GM18526 (cell line): Measurements from ENCODE around the gene FAM47A.

Source experiments
- POLR2A ChIP-seq: IDR thresholded peaks from 3 replicates; pipeline ENCODE4 v1.6.1; 2011; ENCODE audit not compliant: insufficient read length; ENCODE audit errors: extremely low read depth

Gene FAM47A

DNA sequence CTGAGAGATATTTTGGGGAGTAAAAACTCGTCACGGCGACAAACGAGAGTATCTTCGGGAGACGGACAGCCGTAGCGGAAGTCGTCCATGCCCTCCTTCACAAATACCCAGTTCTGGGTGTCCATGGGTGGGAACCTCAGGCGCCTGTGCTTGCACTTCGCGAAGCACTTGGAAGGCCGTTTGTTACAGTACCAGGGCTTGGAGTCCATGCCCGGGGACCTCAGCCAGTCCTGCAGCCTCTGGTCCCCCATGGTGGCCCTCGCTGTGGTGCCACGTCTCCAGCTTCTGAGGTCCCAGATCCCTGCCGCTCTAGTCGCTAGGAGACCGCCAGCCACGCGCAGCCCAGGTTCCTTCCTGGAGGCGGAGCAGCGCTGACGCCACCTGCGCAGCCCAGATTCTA is at the start of gene FAM47A:
FAM47A (minus strand) TSS at position 287 of the 400 bp plus-strand sequence; CDS start at position 251, 36 bp downstream.
- TF ChIP-seq POLR2A: no peak

DNA sequence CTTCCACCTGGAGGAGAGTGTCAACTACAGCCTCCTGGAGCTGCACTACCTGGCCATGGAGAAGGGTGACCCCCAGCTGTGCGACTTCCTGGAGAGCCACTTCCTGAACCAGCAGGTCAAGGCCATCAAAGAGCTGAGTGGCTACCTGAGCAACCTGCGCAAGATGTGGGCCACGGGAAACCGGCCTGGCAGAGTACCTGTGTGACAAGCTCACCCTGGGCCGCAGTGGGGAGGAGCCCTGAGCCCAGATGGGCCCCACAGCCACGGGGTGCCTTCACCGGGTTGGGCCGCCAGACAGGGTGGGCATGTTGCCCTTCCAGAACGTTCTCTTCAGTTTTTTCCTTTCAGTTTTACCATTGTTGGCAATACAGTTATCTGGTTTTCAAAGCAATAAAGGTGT is 15.2 kb upstream of the FAM47A start:
- no peak for TF ChIP-seq POLR2A

DNA sequence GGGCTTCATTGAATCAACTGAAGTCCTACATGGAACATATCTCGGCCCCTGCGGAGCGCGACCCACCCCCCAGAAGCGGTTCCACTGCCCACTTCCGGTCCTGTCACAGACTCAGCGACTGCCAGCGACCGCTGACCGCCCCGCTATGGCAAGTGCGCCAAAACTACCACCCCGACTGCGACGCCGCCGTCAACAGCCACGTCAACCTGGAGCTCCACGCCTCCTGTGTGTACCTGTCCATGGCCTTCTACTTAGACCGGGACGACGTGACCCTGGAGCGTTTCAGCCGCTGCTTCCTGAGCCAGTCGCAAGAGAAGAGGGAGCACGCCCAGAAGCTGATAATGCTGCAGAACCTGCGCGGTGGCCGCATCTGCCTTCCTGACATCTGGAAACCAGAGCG is 14.8 kb upstream of the FAM47A start:
- TF ChIP-seq POLR2A: no peak

DNA sequence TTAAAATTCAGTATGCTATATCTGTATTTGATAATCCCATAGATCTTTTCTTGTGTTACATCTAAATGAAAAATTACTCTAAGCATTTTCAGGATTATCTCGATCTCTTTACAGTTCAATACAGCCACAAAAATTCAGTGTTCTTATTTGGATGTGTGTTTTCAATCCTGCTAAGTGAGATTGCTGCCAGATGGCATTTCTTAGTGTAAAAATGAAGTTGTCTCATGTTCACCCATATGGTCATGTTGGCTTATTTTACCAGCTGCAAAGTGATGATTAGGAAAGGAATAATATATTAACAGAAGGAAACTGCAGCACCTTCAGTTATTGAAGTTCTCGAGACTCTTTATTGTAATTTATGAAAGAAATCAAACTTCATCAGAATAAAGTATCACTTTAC is 12.1 kb upstream of the FAM47A start:
- no peak for TF ChIP-seq POLR2A

DNA sequence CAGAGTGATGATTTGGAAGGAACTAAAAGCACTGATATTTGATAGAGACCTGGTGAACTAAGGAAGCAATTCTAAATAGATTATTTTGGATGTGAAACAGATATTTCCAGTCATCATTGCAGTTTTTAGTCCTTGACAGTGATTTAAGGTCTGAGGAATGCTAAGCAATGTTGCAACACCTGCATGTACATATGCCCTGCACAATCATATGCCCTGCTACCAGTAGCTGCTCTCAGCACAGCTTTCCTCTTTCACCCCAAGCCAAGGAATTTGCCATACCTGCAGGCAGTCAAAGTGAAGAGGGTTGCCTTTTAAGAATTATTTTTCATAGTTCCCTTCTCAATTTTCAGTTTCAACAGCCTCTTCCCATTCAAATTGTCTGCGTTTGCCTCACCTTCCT is 8.7 kb upstream of the FAM47A start:
- no peak for TF ChIP-seq POLR2A

DNA sequence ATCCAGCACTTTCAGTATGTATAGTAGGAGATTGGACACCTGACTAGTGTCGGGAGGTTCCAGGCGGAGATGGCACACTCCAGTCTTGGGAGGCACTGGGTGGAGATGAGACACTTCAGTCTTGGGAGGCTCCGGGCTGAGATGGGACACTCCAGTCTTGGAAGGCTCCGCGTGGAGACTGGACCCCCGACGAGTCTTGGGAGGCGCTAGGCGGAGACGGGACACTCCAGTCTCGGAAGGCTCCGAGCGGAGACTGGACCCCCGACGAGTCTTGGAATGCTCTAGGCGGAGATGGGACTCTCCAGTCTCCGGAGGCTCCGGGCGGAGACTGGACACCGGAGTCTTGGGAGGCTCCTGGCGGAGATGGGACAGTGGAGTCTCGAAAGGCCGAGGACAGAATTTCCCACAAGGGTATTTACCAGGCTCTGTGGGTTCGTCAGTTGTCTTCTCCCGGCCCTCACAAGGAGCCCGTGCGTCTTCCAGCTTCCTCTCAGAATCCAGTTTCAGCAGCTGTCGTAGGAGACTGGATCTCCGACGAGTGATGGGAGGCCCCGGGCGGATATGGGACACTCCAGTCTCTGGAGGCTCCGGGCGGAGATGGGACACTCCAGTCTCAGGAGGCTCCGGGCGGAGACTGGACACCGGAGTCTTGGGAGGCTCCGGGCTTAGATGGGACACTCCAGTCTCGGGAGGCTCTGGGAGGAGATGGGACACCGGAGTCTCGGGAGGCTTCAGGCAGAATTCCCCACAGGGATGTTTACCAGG is 952 bp downstream of the FAM47A start:
- no peak for TF ChIP-seq POLR2A

DNA sequence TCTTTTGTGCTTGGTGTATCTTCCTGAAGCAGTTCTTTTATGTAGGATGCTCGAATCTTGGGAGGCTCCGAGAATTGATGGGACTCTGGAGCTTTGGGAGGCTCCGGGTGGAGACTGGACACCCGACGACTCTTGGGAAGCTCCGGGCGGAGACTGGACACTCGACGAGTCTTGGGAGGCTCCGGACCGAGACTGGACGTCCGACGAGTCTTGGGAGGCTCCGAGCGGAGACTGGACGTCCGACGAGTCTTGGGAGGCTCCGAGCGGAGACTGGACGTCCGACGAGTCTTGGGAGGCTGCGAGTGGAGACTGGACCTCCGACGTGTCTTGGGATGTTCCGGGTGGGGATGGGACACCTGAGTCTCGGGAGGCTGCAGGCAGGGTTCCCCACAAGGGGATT is 1.6 kb downstream of the FAM47A start:
- no peak for TF ChIP-seq POLR2A

DNA sequence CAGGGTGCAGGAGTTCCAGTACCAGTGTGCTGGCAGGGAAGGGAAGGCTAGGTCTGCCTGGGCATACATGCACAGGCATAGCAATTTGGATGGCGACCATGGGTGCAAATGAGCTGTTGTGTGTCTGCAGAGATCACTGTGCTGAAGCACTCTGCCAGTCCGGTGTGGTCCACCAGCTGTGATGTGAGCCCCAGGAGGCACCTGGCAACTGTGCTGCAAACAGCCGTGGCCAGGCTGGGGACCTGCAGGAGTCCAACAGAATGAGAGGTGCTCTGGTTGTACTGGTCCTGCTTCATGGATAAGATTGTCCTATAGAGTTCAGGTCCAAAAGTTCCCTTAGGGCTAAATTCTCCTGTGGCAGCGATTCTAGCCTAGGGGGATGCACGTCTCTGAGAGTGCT is 6.1 kb downstream of the FAM47A start:
- no peak for TF ChIP-seq POLR2A

DNA sequence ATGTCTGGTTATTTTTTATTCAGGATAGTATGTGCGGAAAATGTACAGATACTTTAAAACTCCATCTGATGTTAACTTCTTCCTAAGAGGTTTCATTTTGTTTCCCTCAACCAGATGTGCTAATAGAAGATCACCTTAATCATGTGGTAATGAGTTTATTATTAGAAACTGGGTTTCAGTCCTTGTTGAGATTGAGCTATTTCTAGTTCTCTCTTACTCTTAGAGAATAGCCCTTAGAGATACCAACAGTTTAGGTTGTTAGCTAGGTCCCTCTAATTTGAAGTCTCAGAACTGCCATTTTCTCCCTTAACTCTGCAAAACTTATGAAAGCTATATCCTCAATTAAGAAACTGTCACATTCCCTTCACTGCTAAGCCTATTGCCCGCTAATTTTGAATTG is 13.0 kb downstream of the FAM47A start:
- no peak for TF ChIP-seq POLR2A

DNA sequence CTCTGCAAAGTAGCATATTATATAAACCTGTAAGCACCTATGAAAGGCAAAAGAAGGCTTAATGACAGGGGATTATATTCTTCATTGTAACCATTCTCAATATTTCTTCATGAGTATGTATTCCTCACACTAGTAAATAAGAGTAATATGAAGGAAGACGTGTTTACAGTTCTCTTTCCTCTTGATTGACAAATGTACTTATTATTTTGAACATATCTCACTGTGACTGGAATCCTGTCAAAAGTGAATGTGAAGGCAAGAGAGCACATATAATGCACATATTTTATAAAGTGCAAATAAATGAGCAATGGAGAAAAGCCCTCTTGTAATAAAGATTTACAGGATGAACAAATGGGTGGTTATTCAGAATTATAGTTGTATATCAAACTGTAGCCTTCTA is 19.7 kb downstream of the FAM47A start:
- no peak for TF ChIP-seq POLR2A
